NCI-H2196 (cell line): Measurements from ENCODE around the gene CEP57L1.
"Not testable (repeated sequence)": the region's sequence is repeated elsewhere in the genome, so short reads cannot be mapped to it uniquely, and the experiment has no call there.

ENCODE experiments used
- DNase-seq: peaks from one replicate; lab custom pipeline; 2025; ENCODE audit not compliant: unreplicated experiment; lab: John Stamatoyannopoulos, UW

The CEP57L1 gene

DNA sequence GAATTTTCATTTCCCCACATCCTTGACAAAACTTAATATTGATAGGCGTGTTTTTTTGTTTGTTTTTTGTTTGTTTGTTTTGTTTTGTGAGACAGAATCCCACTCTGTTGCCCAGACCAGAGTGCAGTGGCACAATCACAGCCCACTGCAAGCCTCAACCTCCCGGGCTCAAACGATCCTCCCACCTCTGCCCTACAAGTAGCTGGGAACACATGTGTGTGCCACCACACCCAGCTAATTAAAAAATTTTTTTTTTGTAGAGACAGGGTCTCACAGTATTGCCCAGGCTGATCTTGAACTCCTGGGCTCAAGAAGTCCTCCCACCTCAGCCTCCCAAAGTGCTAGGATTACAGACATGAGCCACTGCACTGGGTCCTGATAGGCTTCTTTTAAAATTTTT lies 9.2 kb downstream of the CEP57L1 start:
- no peak for DNase-seq

- no peak for DNase-seq
These were observed 10.4 kb downstream of the CEP57L1 start for GRCh38 chr6:109105681-109106080.

DNA sequence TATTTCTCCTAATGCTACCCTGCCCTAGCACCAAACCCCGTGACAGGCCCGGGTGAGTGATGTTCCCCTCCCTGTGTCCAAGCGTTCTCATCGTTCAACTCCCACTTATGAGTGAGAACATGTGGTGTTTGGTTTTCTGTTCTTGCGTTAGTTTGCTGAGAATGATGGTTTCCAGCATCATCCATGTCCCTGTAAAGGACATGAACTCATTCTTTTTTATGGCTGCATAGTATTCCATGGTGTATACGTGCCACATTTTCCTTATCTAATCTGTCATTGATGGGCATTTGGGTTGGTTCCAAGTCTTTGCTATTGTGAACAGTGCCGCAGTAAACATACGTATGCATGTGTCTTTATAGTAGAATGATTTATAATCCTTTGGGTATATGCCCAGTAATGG lies 14.4 kb downstream of the CEP57L1 start:
- DNase-seq = not testable (repeated sequence)

GRCh38 chr6:109112663-109113062 lies 17.4 kb downstream of the CEP57L1 start:
- not testable (repeated sequence) for DNase-seq

- no peak for DNase-seq
These were observed 22.2 kb downstream of the CEP57L1 start for GRCh38 chr6:109117346-109118035.

GRCh38 chr6:109118337-109118736 lies 23.0 kb downstream of the CEP57L1 start:
- DNase-seq = no peak

- DNase-seq = no peak
These were observed 23.6 kb downstream of the CEP57L1 start for GRCh38 chr6:109118871-109119354.

- DNase-seq = no peak
These were observed 26.1 kb downstream of the CEP57L1 start for GRCh38 chr6:109121411-109121810.

- DNase-seq = no peak
These were observed 28.9 kb downstream of the CEP57L1 start for GRCh38 chr6:109124219-109124618.

DNA sequence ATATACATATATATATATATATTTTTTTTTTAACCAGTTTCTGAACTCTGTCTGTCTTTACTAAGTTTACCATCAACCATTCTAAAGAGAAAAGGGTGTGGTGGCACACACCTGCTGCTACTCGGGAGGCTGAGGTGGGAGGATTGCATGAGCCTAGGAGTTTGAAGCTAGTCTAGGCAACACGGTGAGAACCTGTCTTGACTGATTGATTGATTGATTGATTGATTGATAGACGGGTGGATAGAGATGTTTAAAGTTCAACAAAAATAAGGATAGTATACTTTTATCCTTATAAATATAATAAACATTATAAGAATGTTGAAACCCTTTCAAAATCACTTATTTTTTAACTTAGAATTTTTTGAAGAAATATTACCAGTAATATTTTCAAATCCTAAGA lies 30.2 kb downstream of the CEP57L1 start:
- no peak for DNase-seq

DNA sequence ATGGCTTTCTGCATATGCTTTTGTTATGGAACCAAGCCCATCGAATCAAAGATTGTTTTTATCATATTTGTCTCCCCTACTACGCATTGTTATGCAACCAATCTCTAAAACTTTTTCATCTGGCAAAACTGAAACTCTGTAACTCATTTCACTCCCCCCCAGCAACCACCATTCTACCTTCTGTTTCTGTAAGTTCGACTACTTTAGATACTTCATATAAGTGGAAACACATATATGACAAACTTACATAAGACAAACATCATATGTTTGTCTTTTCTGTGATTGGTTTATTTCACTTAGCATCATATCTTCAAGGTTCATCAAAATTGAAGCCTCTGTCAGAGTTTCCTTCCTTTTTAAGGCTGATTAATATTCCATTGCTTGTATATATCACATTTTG lies 34.8 kb downstream of the CEP57L1 start:
- DNase-seq = no peak

- DNase-seq = not testable (repeated sequence)
These were observed 40.3 kb downstream of the CEP57L1 start for GRCh38 chr6:109135600-109135999.

DNA sequence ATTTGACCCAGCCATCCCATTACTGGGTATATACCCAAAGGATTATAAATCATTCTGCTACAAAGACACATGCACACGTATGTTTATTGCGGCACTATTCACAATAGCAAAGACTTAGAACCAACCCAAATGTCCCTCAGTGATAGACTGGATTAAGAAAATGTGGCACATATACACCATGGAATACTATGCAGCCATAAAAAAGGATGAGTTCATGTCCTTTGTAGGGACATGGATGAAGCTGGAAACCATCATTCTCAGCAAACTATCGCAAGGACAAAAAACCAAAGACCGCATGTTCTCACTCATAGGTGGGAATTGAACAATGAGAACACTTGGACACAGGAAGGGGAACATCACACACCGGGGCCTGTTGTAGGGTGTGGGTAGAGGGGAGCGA lies 40.7 kb downstream of the CEP57L1 start:
- DNase-seq = not testable (repeated sequence)

DNA sequence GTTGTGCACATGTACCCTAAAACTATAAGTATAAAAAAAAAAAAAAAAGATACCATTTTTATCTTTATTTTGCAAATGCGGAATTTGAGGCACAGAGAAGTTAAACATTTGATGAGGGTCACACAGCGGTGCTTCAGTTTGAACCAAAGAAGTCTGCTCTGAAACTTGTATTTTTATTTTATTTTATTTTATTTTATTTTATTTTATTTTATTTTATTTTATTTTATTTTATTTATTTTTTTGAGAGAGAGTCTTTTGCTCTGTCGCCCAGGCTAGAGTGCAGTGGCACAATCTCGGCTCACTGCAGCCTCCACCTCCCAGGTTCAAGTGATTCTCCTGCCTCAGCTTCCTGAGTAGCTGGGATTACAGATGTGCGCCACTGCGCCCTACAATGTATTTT lies 41.2 kb downstream of the CEP57L1 start:
- not testable (repeated sequence) for DNase-seq

DNA sequence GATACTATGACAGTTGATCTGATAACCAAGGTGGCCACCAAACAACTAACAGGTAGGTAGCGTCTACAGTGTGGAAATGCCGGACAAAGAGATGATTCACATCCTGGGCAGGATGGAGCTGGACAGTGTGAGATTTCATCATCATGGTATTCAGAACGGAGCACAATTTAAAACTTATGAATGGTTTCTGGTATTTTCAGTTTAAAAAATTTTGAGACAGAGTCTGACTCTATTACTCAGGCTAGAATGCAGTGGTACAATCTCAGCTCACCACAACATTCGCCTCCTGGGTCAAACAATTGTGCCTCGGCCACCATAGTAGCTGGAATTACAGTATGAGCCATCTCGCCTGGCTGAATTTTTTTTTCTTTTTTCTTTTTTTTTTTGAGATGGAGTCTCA lies 43.8 kb downstream of the CEP57L1 start:
- DNase-seq = no peak

DNA sequence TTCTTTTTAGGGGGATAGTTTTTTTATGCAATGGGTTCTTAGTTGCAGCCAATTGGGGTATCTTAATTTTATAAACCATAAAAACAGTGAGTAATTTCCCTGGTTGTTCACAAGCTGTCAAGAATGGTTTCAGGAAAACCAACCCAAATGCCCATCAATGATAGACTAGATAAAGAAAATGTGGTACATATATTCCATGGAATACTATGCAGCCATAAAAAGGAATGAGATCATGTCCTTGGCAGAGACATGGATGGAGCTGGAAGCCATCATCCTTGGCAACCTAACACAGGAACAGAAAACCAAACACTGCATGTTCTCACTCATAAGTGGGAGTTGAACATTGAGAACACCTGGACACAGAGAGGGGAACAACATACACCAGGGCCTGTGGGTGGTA lies 46.8 kb downstream of the CEP57L1 start:
- DNase-seq = not testable (repeated sequence)

GRCh38 chr6:109143191-109143590 lies 47.9 kb downstream of the CEP57L1 start:
- no peak for DNase-seq

DNA sequence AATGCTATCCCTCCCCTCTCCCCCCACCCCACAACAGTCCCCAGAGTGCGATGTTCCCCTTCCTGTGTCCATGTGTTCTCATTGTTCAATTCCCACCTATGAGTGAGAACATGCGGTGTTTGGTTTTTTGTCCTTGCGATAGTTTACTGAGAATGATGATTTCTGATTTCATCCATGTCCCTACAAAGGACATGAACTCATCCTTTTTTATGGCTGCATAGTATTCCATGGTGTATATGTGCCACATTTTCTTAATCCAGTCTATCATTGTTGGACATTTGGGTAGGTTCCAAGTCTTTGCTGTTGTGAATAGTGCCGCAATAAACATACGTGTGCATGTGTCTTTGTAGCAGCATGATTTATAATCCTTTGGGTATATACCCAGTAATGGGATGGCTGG lies 52.9 kb downstream of the CEP57L1 start:
- DNase-seq = not testable (repeated sequence)

DNA sequence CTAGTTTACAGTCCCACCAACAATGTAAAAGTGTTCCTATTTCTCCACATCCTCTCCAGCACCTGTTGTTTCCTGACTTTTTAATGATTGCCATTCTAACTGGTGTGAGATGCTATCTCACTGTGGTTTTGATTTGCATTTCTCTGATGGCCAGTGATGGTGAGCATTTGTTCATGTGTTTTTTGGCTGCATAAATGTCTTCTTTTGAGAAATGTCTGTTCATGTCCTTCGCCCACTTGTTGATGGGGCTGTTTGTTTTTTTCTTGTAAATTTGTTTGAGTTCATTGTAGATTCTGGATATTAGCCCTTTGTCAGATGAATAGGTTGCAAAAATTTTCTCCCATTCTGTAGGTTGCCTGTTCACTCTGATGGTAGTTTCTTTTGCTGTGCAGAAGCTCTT lies 53.4 kb downstream of the CEP57L1 start:
- not testable (repeated sequence) for DNase-seq

GRCh38 chr6:109153752-109154151 lies 58.4 kb downstream of the CEP57L1 start:
- no peak for DNase-seq

DNA sequence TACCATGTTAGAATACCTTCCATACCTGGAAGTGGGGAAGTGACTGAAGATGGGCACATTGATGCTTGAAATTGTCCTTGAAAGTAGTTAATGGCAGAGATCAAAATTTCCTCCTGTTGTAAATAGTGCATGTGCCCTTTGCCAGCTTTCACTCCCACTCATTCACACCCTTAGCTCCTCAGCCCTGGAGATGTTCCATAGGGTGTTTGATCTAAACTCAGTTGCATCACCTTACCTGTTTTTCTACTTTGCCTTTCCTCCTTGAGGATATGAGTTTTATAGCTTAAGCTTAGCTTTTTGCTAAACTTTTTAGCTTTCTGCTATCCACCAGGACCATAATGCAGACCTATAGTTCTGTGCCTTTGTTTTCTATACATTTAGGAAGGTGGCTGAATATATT lies 69.0 kb downstream of the CEP57L1 start:
- no peak for DNase-seq

GRCh38 chr6:109165392-109165974 lies 70.2 kb downstream of the CEP57L1 start:
- DNase-seq = peak; percentile 76

GRCh38 chr6:109166673-109167072 lies 71.4 kb downstream of the CEP57L1 start:
- peak; percentile 32 for DNase-seq
